NB4 (cell line): Measurements from ENCODE around the gene WDR55.

ENCODE experiments used
- CTCF ChIP-seq: IDR thresholded peaks from one replicate; pipeline ENCODE4 v1.5.1; 2012; ENCODE audit warnings: low read depth, low read length
- MYC ChIP-seq: IDR thresholded peaks from 2 replicates; pipeline ENCODE4 v1.6.1; 2011; ENCODE audit warnings: low read depth, low read length
- POLR2A ChIP-seq: IDR thresholded peaks from 2 replicates; pipeline ENCODE4 v1.6.1; 2011; ENCODE audit warnings: mild to moderate bottlenecking; ENCODE audit not compliant: insufficient read length; ENCODE audit errors: extremely low read depth

DNA sequence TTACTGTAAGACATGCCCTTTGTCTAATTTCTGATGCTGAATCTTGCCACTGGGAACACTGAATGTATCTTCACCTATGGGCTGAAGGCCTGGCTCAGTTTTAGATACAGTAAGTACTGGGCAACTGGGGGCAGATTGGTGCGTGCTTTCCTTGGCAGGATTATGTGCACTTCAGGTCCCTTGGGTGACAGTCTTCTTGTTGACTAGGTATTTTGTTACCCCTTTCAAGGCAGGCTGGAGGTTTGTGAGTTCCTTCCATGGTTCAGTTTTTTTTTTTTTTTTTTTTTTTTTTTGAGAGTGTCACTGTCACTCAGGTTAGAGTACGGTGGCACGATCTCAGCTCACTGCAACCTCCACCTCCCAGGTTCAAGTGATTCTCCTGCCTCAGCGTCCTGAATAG, 43.1 kb downstream of the WDR55 start:
- TF ChIP-seq CTCF (no peak), POLR2A (no peak), MYC (no peak)
